ENCODE data around the gene HCRTR1.

- TF ChIP-seq, protein P1, sequence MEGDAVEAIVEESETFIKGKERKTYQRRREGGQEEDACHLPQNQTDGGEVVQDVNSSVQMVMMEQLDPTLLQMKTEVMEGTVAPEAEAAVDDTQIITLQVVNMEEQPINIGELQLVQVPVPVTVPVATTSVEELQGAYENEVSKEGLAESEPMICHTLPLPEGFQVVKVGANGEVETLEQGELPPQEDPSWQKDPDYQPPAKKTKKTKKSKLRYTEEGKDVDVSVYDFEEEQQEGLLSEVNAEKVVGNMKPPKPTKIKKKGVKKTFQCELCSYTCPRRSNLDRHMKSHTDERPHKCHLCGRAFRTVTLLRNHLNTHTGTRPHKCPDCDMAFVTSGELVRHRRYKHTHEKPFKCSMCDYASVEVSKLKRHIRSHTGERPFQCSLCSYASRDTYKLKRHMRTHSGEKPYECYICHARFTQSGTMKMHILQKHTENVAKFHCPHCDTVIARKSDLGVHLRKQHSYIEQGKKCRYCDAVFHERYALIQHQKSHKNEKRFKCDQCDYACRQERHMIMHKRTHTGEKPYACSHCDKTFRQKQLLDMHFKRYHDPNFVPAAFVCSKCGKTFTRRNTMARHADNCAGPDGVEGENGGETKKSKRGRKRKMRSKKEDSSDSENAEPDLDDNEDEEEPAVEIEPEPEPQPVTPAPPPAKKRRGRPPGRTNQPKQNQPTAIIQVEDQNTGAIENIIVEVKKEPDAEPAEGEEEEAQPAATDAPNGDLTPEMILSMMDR (IDR thresholded peaks at IDR 0.05): no peak
- TF ChIP-seq POLR2A (IDR thresholded peaks at IDR 0.05): no peak
Observed at GRCh38 chr1:31624309-31624708, 6.8 kb downstream of the HCRTR1 start.
